HG03432 (cell line): ENCODE measurements around the gene TMEM140.
"Not testable (repeated sequence)": the region's sequence is repeated elsewhere in the genome, so short reads cannot be mapped to it uniquely, and the experiment has no call there.

ENCODE experiments used
- ATAC-seq: cut with Tn5 transposase; IDR thresholded peaks from one replicate; pipeline ENCODE4 v1.9.1; 2021; ENCODE audit warnings: mild to moderate bottlenecking, moderate library complexity; ENCODE audit not compliant: unreplicated experiment

TMEM140 gene

GRCh38 chr7:135171581-135172291 lies 23.9 kb downstream of the TMEM140 start:
- ATAC-seq, result peak; percentile 11

GRCh38 chr7:135173916-135174315 lies 26.0 kb downstream of the TMEM140 start:
- not testable (repeated sequence) for ATAC-seq

GRCh38 chr7:135174941-135175340 lies 27.1 kb downstream of the TMEM140 start:
- ATAC-seq, result no peak

- no peak for ATAC-seq
Measured at GRCh38 chr7:135175931-135176330, 28.1 kb downstream of the TMEM140 start.

- ATAC-seq, result no peak
Measured at GRCh38 chr7:135177028-135177696, 29.3 kb downstream of the TMEM140 start.

- no peak for ATAC-seq
Measured at GRCh38 chr7:135178364-135178763, 30.5 kb downstream of the TMEM140 start.

GRCh38 chr7:135179321-135179925 lies 31.6 kb downstream of the TMEM140 start:
- no peak for ATAC-seq

- no peak for ATAC-seq
Measured at GRCh38 chr7:135180122-135180521, 32.2 kb downstream of the TMEM140 start.

- no peak for ATAC-seq
Measured at GRCh38 chr7:135181261-135181928, 33.5 kb downstream of the TMEM140 start.

- ATAC-seq, result no peak
Measured at GRCh38 chr7:135181929-135182678, 34.2 kb downstream of the TMEM140 start.

GRCh38 chr7:135183478-135183877 lies 35.6 kb downstream of the TMEM140 start:
- no peak for ATAC-seq

- ATAC-seq, result no peak
Measured at GRCh38 chr7:135184254-135184841, 36.5 kb downstream of the TMEM140 start.

GRCh38 chr7:135185471-135186260 lies 37.8 kb downstream of the TMEM140 start:
- no peak for ATAC-seq

GRCh38 chr7:135186261-135186540 lies 38.3 kb downstream of the TMEM140 start:
- no peak for ATAC-seq

GRCh38 chr7:135186841-135187253 lies 39.0 kb downstream of the TMEM140 start:
- no peak for ATAC-seq

- peak; percentile 54 for ATAC-seq
Measured at GRCh38 chr7:135188298-135188984, 40.6 kb downstream of the TMEM140 start.

- ATAC-seq, result no peak
Measured at GRCh38 chr7:135189221-135189662, 41.4 kb downstream of the TMEM140 start.

GRCh38 chr7:135189961-135190360 lies 42.1 kb downstream of the TMEM140 start:
- no peak for ATAC-seq

GRCh38 chr7:135190703-135191102 lies 42.8 kb downstream of the TMEM140 start:
- ATAC-seq, result no peak
